ENCODE measurements around the gene WFIKKN2.
"Not testable (repeated sequence)": the region's sequence is repeated elsewhere in the genome, so short reads cannot be mapped to it uniquely, and the experiment has no call there.

WFIKKN2 gene

GRCh38 chr17:50858486-50859225 lies 23.3 kb downstream of the WFIKKN2 start:
- DNase-seq = no peak

DNA sequence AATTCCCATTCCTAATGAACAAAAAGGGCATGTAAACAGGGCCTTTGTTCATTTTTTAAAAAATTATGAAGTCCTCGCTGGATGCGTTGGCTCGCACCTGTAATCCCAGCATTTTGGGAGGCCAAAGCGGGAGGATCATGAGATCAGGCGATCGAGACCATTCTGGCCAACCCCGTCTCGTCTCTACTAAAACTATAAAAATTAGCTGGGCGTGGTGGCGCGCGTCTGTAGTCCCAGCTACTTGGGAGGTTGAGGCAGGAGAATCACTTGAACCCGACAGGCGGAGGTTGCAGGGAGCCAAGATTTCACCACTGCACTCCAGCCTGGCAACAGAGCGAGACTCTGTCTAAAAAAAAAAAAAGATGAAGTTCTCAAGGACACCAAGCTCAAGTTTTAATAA lies 24.3 kb downstream of the WFIKKN2 start:
- not testable (repeated sequence) for DNase-seq

GRCh38 chr17:50861334-50861676 lies 25.9 kb downstream of the WFIKKN2 start:
- no peak for DNase-seq

DNA sequence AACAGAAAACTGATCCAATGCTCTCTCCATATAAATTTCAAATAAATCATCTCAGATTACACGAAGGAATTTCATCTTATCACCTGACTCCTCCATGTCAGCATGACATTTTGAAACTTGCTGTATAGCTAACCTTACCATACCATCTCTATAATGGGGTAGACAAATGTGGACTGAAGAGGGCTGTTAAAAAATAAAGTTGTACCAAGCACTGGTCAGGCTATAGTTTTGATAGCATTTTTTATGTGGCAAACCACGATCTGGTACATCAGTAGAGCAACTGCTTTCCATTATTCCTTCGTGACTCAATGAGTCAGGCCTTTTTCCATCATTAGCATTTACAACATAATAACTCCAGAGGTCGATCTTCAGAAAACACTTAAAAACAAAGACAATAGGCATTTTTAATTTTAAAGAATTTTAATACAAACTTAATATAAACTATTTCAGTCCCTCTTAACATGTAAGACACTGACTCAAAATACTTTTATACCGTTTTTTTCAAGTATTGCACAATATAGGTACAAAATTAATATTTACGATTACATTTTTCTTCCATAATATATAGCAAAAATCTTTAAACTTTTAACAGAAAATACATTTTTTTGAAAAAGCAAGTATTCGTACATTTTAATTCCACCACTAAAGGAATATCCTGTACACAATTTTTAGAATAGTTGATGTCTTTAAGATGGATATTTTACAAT lies 26.6 kb downstream of the WFIKKN2 start:
- DNase-seq = no peak

DNA sequence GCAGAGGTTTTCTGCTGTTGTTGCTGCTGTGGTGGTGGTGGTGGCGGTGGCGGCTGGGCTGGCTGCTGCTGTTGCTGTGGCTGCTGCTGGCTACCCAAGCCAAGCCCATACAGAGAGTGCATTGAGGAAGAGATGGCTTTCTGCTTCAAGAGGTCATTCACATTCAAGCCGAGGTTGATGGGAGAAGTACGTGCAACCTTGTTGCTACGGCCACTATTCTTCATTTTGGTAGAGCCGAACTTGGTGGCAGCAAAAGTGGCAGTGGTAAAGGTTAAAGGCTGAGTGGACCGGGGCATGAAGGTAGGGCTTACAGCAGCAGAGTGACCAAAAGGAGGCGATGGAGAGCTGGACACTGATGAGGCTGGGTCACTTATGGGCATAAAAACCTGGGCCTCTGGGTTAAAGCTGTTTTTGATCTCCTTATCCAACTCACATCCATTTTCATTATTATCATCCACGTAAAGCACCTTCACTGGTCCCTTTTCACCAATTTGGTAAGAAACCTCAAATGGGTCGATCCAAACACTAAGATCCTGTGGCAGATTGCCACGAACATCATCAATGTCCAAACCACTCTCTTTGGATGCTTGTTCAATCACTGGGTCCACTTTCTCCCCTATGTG lies 27.9 kb downstream of the WFIKKN2 start:
- peak in 1 of 2 donors; percentile 20 for DNase-seq

DNA sequence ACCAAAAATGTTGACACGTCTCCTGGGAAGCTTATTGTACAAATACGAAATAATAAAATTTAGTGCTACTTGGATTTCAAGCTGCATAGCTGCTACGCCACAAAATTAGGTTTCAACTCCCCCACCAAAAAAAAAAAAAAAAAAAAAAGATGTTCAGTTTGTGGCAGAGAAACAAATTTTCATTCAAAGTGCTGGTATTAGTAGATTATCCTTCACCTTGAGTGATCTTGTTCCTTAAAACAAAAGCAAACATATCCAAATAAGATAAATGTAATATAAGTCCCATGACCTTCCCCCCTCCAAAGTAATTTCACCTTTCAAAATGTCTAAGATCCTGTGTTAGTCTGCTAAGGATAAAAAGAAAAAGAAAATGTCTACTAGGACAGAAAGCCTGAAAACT lies 28.5 kb downstream of the WFIKKN2 start:
- DNase-seq = no peak

GRCh38 chr17:50864747-50865059 lies 29.3 kb downstream of the WFIKKN2 start:
- no peak for DNase-seq

DNA sequence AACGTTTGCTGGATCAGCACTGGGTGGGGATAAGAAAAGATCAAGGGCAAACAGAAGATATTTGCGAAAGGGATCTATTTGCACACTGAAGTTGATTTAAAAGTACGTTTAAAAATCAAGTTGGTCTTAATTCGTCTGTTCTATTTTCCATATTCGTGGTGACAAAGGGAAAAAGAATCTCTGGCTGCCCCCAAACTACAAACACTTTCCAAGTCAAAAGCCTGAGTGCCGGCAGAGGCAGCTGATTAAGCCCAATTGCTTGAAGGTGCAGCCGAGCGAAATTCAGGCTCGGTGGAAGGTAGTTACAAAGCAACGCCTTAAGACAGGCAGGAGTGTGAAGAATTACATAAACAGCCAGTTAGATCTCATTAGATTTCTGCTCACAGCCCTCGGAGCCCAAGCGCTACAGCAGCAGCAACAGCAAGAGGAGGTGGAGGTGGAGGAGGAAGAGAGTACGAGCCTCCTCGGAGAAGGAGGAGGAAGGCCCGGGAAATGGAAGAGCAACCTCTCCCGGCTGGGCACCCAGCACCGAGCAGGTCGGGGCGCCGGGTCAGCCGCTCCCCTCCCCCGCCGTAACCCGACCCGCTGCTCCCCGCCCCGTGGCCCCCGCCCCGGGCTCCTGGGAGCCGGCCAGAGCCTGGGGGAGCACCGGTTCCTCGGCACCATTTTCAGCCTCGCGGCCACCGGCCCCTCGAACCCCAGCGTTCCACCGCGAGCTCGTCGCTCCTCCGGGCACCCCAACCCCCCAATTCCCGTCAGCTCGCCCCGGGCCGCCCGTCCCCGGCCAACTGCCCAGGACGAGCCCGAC lies 29.9 kb downstream of the WFIKKN2 start:
- peak in 1 of 2 donors; percentile 62 for DNase-seq

DNA sequence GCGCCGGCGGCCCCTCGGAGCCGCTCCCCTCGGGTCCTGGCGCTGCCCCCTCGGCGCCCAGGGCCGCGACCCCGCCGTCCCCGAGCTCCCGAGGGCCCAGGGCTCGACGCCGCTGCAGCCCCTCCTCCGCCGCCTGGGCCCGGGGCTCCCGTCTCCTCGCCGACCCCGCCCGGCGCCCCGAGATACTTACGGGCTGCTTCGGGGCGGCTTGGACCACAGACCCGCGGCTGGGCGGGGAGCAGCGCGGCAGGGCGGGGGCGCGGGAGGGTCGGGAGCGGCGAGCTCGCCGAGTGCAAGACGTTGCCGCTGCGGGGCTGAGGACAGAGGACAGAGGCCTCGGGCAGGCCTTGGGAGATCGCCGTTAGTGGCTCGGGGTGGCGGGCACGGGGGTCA lies 30.5 kb downstream of the WFIKKN2 start:
- no peak for DNase-seq

DNA sequence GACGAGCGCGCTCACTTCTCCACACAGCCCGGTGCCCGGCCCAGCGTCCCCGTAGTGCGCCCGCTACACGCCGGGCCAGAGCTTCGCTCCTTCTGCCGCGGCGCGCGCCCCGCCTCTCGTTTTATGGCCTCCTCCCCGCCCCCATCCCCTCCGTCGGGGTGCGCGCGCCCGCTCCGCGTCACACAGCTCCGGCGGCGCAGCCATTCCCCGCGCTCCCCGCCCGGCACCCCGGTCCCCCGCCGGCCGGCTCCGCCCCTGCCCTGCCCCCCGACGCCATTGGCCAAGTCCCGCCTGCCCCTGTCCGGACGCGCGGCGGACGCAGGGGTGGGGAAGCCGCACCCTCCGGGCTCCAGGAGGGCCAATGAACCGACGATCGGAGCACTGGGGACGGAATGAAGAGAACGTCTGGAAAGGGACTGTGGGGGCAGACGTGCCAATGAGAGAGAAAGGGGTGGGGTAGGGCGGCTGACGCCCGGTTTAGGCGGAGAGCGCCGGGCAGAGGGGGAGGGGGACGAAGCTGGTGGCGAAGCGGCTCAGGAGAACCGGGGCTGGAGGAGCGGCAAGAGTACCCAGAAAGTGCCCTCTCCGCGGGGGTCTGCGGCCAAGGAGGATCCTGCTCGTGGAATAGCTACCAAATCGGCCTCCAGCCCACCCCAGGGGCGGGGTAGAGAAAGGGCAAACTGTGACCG lies 31.0 kb downstream of the WFIKKN2 start, which contains the start of gene TOB1:
TOB1 (minus strand) TSS at position 94 of the 689 bp plus-strand sequence. CDS start 2,337 bp downstream, outside the sequence.
- peak; percentile 92 to 98 for DNase-seq

DNA sequence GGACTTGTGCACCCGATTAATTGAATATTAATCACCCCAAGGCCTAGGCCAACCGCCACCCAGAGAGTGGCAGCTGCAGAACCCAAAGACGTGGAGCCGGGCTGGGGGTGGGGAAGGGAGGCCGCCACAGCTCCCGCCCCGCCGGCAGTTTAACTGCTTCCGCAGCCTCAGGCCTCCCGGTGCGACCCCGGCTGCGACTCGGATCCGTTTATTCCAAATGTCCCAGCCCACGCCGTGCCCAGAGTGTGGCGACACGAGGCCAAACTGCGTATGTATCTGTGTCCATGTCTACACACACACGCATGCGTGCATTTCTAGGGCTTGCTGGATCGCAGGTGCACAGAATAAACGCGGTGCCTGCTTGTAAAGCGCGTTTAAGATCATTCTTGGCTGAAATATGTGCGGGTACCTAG lies 31.6 kb downstream of the WFIKKN2 start:
- DNase-seq = peak in 1 of 2 donors; percentile 44

- peak; percentile 61 to 80 for DNase-seq
Measured at GRCh38 chr17:50867363-50868139, 32.2 kb downstream of the WFIKKN2 start.

GRCh38 chr17:50868140-50868438 lies 32.7 kb downstream of the WFIKKN2 start:
- DNase-seq = no peak

- DNase-seq = no peak
Measured at GRCh38 chr17:50868602-50869001, 33.2 kb downstream of the WFIKKN2 start.

GRCh38 chr17:50871364-50871763 lies 36.0 kb downstream of the WFIKKN2 start:
- DNase-seq = peak in 1 of 2 donors; percentile 47

DNA sequence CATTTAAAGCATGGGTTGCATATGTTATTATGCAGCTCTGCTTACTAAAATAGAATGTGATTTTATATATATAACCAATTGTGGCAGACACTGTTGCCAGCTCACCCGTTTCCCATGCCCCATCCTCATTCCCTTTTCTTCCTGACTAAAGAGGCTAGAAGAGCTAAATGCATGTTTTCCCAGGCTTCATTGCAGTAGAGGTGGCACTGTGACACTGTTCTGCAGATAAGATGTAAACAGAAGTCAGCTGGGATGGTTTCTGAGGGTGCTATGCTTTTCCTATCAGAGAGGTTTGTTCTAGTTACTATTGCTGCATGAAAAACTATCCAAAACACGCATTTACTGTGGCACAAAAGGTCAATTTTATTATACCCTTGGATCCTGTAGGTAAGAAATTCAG lies 36.5 kb downstream of the WFIKKN2 start:
- DNase-seq = no peak

- peak in 1 of 2 donors; percentile 89 for DNase-seq
Measured at GRCh38 chr17:50872710-50873424, 37.5 kb downstream of the WFIKKN2 start.

DNA sequence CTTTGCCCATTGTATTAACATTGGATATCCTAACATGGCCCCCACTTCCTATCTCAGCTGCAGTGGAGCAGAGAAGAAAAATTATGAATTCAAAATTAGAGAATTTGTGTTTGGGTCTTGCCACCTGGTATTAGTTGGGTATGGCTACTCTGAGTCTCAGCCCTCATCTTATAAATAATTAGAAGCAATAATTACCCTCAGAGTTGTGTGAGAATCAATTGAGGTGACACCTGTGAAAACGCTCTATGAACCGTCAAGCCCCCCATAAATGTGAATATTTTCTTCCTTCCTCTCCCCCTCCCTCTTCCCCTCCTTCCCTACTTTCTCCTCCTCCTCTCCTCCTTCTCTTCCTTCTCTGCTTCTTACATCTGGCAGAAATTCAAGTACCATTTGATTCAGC lies 39.7 kb downstream of the WFIKKN2 start:
- DNase-seq = no peak

DNA sequence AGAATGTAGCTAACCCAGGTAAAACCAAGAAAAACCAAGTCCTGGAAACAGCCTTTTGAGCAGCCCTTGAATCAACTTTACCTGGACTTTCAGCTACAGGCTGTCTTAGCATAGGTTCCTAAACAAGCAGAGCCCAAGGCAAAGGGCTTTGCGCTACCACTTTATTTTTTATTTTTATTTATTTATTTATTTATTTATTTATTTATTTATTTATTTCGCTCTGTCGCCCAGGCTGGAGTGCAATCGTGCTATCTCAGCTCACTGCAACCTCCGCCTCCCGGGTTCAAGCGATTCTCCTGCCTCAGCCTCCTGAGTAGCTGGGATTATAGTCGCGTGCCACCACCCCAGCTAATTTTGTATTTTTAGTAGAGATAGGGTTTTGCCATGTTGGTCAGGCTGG lies 41.7 kb downstream of the WFIKKN2 start:
- not testable (repeated sequence) for DNase-seq

- DNase-seq = no peak
Measured at GRCh38 chr17:50877838-50878237, 42.5 kb downstream of the WFIKKN2 start.

- no peak for DNase-seq
Measured at GRCh38 chr17:50879086-50879485, 43.7 kb downstream of the WFIKKN2 start.
